ENCODE measurements around the gene DPH1. TPM values are rescaled to one million over a fixed set of nuclear protein-coding genes. Genes with fewer than 3 reads are reported as not detected.

The DPH1 gene
- total and polyA plus RNA-seq, 2 donors: 17.4 to 36.5 TPM

DNA sequence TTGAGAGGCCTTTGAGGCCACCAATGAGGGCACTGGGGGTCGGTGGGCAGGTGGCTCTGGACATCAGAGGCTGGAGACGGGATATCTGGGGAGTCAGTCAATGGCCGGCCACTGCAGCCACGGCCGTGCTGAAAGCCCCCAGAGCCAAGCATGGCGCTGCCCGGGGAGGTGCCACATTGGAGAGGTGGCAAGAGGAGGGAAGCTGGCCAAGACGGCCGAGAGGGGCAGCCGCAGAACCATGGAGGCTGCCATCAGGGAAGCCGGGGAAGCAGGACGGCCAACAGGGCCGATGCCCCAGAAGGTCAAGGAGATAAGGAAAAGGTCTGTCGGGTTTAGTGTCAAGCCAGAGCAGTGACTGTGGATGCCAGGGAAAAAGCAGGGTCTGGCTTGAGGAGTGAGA is 14.6 kb upstream of the DPH1 start:
- no peak for DNase-seq (ENCODE audit: extremely low spot score)
- no peak overlapping the region for H3K4me3 ChIP-seq (ENCODE audit: low read depth, low read length)
- 87% methylated on average over 14 of the region's 14 CpGs for WGBS
- H3K27ac ChIP-seq (ENCODE audit: low read depth): no peak overlapping the region
- no peaks in the 10 kb centered on the region for H3K36me3 ChIP-seq (ENCODE audit: insufficient read depth)
- no peaks in the 10 kb centered on the region for H3K4me1 ChIP-seq (ENCODE audit: insufficient read depth)

DNA sequence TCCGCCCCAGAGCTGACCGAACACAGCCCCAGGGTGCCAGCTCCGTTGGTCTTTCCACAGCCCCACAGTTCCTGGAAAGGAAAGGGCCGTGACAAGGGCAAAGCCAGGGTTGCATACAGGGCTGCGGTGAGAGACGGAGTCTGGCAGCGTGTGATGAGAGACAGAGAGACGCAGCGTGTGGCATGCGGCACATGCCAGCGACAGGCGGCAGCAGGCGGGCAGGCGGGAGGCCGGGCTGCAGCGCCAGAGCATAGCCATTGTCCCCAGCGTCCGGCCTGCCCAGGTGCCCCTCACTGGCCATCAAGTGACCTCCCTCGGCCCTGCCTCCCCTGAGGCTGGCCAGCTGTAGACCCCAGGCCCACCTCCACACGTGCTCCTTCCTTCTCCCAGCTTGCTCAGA is 13.5 kb upstream of the DPH1 start:
- no peak overlapping the region for H3K27ac ChIP-seq (ENCODE audit: low read depth)
- no peaks in the 10 kb centered on the region for H3K36me3 ChIP-seq (ENCODE audit: insufficient read depth)
- no peak overlapping the region for H3K4me3 ChIP-seq (ENCODE audit: low read depth, low read length)
- no peaks in the 10 kb centered on the region for H3K4me1 ChIP-seq (ENCODE audit: insufficient read depth)
- DNase-seq (ENCODE audit: extremely low spot score): no peak
- WGBS: 89% methylated on average over 20 of the region's 20 CpGs

DNA sequence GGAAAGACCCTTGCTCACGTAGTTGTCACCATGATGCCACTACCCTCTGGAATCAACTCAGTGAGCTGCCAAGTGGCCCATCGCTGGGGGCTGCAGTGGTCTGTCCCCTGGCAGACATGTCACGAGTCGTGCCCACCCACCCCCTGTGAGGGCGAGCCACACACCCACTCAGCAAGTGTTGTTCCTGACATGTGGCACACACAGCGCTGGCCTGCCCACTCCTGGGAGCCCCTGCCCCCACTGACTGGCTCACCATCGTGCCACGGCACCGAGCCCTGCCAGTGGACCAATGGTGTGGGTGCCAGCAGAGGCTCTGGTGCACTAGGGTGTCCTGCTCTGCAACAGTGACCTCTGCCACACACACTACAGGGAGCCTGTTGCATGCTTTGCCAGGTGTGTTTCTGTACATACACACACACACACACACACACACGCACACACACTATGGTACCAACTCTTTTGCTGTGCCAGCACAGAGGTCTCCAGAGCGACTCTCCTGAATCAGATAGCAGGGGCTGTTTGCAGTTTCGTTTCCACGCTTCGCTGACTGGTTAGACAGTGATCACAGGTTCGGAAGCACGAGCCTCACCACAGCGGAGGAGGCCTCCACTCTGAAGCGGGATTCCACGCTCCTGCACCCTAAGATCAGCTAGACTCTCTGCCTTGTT is 12.5 kb upstream of the DPH1 start:
- Histone ChIP-seq H3K4me3 (ENCODE audit: low read depth, low read length) (no peak overlapping the region), H3K36me3 (ENCODE audit: insufficient read depth) (no peaks in the 10 kb centered on the region), H3K4me1 (ENCODE audit: insufficient read depth) (no peaks in the 10 kb centered on the region), H3K27ac (ENCODE audit: low read depth) (no peak overlapping the region)
- DNase-seq (ENCODE audit: extremely low spot score): no peak
- 86% methylated on average over 19 of the region's 19 CpGs for WGBS

DNA sequence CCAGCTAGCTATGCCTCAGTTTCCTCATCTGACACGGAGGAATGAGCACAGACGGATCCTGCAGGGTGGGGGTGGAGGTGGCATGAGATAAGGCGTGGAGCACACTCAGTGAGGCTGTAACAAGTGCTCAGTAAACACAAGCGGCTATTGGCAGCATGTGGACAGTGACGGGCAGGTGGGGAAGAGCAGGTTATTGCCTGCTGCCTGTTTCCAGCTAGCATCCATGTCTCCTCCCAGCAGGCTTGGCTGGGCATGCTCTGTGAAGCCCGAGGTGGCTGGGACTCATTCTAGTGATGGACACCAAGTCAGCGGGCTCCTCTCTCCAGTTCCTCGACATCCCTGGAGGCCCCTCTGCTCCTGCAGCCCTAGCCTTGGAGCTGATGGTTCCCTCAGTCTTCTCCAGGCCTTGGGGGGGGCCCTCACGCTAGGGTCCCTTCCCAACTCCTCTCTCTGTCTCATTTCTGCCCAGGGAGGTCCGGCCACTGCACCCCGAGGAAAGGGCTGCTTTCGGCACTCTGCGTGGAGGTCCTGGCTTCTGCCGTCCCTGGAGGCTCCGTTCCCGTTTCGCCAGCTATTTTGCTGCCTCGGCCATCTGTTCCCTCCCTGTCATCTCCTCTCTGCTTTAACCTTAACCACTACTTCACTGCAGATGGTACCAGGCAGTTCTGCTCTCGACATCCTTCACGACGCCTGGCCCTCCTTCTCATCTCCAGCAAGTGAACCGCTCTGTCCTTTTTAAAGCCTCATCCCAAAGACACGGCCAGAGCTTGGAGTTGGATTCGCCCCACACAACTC is 11.0 kb upstream of the DPH1 start:
- no peak for DNase-seq (ENCODE audit: extremely low spot score)
- no peaks in the 10 kb centered on the region for H3K36me3 ChIP-seq (ENCODE audit: insufficient read depth)
- peaks cover 1% of the 10 kb centered on the region for H3K4me1 ChIP-seq (ENCODE audit: insufficient read depth)
- no peak overlapping the region for H3K27ac ChIP-seq (ENCODE audit: low read depth)
- H3K4me3 ChIP-seq (ENCODE audit: low read depth, low read length): no peak overlapping the region
- 74% methylated on average over 24 of the region's 24 CpGs for WGBS

DNA sequence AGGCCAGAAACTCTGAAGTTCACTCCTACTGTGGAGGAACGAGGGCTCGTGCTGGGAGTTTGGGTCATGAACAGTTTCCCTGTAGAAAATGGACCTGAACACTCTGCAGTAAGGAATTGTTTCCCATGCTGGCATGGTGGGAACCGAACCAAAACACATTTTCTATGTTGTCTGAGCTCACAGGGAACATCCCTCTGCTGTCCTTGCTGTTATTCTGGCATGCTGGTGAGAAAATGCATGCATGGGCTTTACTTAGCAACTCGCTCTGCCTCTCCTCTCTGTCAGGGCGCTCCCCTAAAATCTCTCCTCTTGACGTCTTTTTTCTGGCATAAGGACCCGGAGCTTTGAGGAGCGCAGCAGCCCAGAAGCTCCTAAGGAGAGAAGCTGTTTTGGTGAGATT is 10.2 kb upstream of the DPH1 start:
- H3K27ac ChIP-seq (ENCODE audit: low read depth): no peak overlapping the region
- DNase-seq (ENCODE audit: extremely low spot score): no peak
- H3K4me3 ChIP-seq (ENCODE audit: low read depth, low read length): no peak overlapping the region
- H3K4me1 ChIP-seq (ENCODE audit: insufficient read depth): peaks cover 1% of the 10 kb centered on the region
- no peaks in the 10 kb centered on the region for H3K36me3 ChIP-seq (ENCODE audit: insufficient read depth)
- 73% methylated on average over 8 of the region's 8 CpGs for WGBS

DNA sequence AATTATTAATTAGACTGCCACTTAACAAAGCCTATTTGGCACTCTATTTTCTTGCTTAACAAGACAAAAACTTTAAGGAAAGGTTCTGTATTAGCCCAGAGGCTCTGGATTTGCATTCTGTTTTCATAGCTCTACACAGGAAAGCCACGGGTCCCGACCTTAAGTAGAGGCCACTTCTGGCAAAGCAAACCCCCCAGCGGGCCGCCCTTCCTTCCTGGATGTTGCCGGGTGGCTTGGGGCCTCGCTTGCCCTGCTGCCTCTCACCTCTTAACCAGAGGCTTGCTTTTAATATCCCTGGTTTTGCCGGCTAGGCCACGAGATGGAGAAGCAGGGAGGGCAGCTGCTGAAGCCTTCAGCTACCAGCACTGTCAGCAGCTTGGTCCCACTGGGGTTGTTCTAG is 9.2 kb upstream of the DPH1 start:
- no peak for DNase-seq (ENCODE audit: extremely low spot score)
- Histone ChIP-seq H3K36me3 (ENCODE audit: insufficient read depth) (no peaks in the 10 kb centered on the region), H3K4me1 (ENCODE audit: insufficient read depth) (peaks cover 1% of the 10 kb centered on the region), H3K4me3 (ENCODE audit: low read depth, low read length) (no peak overlapping the region), H3K27ac (ENCODE audit: low read depth) (no peak overlapping the region)
- 63% methylated on average over 8 of the region's 8 CpGs for WGBS

DNA sequence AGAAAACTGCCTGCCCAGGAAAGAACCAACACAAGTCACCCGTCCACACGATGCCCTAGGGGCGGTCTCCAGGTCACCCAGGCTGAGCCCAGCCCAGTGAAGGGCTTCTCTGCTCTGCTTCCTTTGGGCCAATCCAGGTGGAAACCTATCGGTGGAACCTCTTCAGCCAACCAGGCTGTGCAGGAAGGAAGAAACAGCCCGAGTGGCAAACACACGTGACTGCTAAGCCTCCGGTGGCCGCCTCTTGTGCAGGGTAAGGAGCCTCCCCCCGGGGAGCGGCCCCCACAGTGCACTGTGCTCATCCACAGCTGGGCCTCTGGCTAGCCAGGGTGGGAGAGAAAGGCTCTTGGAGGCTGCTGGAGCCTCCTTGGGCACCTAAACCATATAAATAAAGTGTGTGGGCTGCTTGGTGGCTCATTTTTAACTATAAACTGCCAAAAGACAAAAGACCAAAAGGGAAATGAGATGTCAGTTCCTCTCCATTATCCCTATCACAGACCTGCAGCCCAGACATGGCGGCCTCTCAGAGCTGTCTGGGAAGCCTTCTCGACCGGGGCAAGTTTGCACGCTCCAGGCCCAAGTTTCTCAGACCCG is 7.2 kb upstream of the DPH1 start:
- H3K36me3 ChIP-seq (ENCODE audit: insufficient read depth): no peaks in the 10 kb centered on the region
- no peak for DNase-seq (ENCODE audit: extremely low spot score)
- H3K4me3 ChIP-seq (ENCODE audit: low read depth, low read length): no peak overlapping the region
- H3K4me1 ChIP-seq (ENCODE audit: insufficient read depth): peaks cover 1% of the 10 kb centered on the region
- H3K27ac ChIP-seq (ENCODE audit: low read depth): no peak overlapping the region
- WGBS: 80% methylated on average over 15 of the region's 15 CpGs

DNA sequence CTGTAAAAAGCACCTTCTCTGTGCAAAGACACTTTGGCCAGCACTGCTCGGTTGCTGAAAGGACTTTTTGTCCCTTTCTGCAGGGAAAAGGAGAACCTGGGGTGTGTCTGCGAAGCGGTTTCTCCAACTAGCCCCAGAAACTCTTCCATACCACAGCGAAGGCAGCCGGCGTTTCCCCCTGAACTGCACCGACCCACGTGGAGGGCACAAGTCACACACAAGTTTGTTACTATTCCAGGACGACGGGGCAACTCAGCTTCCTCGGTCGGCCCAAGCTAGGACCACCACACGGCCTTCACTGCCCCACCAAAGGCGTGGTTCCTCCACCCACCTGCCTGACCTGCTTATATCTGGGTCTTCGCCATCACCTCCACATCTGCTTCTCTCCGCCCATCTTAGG is 6.7 kb upstream of the DPH1 start:
- 53% methylated on average over 16 of the region's 16 CpGs for WGBS
- Histone ChIP-seq H3K36me3 (ENCODE audit: insufficient read depth) (no peaks in the 10 kb centered on the region), H3K4me1 (ENCODE audit: insufficient read depth) (peaks cover 1% of the 10 kb centered on the region), H3K4me3 (ENCODE audit: low read depth, low read length) (no peak overlapping the region), H3K27ac (ENCODE audit: low read depth) (no peak overlapping the region)
- no peak for DNase-seq (ENCODE audit: extremely low spot score)

DNA sequence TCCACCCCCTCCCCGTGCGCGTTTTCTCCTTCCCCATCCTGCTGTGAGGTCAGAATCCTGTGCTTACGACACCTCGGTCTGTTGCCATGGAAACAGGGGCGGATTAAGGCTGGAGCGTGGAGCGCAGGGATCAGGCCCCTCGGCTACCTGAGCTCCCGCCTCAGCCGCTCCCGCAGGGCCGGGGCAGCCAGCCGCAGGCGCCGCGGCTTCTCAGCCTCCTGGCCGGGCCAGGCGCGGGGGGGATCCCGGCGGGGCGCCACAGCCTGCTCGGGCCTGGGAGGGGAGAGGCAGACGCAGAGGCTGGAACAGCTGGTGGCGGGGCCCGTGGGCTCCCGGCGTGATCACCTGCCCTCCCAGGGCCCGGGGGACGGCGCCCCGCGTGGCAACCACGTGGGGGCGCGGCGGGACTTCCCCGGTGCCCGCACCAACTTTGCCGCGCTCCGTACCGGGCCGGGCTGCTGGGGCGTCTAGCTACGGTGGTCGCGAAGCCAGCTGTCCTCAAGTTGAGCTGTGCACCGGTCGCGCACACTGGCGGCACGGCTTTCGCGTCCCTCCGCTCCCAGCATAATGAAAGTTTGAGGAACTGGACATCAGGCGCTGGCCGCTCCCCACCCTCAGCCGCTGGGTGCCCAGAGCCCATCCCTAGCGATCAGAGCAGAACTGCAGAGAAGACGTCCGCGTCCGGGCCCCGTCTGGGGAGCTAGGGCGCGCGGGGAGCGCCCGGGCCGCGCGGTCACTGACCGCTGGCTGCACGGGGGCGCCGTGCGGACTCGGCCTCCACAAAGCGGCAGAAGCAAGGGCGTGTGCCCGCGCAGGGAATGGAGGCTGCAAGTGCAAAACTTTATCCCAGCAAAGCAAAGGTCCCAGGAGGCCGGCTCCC is 6.0 kb upstream of the DPH1 start:
- under 1% methylated on average over 85 of the region's 85 CpGs for WGBS
- Histone ChIP-seq H3K36me3 (ENCODE audit: insufficient read depth) (no peaks in the 10 kb centered on the region), H3K4me3 (ENCODE audit: low read depth, low read length) (peak overlapping the region; percentile 61), H3K4me1 (ENCODE audit: insufficient read depth) (peaks cover 1% of the 10 kb centered on the region), H3K27ac (ENCODE audit: low read depth) (no peak overlapping the region)
- DNase-seq (ENCODE audit: extremely low spot score): no peak

DNA sequence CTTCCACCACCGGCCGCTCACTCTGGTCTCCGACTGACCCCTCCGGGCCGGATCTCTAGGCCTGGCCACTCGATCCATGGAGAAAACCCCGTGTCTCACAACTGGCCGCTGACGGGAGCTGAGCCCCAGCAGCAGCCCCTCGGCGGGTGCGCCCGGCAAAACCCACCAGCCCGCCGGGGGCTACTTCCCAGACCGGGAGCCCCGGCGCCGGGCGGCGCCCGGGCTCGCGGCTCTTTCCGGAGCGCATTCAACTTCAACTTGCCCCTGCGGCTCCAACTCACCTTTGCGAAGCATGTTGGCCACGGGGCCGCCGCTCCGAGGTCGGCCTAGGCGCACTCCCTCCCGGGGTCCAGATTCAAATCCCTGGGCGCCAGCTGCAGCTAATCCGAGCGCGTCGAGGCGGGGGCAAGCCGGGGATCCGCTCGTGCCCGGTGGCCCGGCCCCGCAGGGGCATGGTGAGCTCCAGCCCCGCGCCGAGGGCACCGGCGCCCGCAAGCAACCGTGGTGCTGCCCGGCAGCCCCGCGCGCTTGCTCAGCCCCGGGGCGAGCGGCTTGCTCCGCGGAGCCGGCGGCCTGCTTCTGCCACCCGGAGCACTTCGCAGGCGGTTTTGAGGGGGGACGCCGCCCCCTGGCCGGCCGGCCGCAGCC is 5.3 kb upstream of the DPH1 start:
- DNase-seq (ENCODE audit: extremely low spot score): no peak
- under 1% methylated on average over 73 of the region's 73 CpGs for WGBS
- H3K36me3 ChIP-seq (ENCODE audit: insufficient read depth): no peaks in the 10 kb centered on the region
- H3K4me3 ChIP-seq (ENCODE audit: low read depth, low read length): peak overlapping the region; percentile 61
- no peak overlapping the region for H3K27ac ChIP-seq (ENCODE audit: low read depth)
- peaks cover 1% of the 10 kb centered on the region for H3K4me1 ChIP-seq (ENCODE audit: insufficient read depth)

DNA sequence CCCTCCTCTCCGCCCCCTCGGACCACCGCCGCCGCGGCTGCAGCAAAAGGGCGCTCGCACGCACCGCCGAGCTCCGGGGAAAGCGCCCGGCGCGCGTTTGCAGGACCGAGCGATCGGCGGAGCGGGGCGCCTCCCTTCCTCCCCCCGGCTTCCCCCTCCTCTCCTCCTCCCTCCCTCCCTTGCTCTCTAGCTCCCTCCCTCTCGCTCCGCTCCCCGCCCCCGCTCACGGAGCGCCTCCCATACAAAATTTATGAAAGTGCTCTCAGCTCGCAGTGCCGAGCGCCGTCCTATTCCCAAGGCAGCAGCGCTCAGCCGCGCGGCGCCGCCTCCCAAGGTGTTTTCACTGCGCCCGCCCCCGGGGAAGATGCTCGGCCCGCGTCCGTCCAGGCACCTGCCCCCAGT is 4.7 kb upstream of the DPH1 start, which contains the start of gene RTN4RL1:
TSS of gene RTN4RL1 (minus strand) at position 115 of the 402 bp plus-strand sequence. CDS start 469 bp downstream, outside the sequence.
- Histone ChIP-seq H3K4me3 (ENCODE audit: low read depth, low read length) (peak within 1 kb of the TSS; percentile 61), H3K27ac (ENCODE audit: low read depth) (peak within 1 kb of the TSS; percentile 28), H3K36me3 (ENCODE audit: insufficient read depth) (no peaks in the 10 kb centered on the region), H3K4me1 (ENCODE audit: insufficient read depth) (peaks cover 1% of the 10 kb centered on the region)
- DNase-seq (ENCODE audit: extremely low spot score): no peak
- WGBS: under 1% methylated on average over 47 of the region's 47 CpGs

DNA sequence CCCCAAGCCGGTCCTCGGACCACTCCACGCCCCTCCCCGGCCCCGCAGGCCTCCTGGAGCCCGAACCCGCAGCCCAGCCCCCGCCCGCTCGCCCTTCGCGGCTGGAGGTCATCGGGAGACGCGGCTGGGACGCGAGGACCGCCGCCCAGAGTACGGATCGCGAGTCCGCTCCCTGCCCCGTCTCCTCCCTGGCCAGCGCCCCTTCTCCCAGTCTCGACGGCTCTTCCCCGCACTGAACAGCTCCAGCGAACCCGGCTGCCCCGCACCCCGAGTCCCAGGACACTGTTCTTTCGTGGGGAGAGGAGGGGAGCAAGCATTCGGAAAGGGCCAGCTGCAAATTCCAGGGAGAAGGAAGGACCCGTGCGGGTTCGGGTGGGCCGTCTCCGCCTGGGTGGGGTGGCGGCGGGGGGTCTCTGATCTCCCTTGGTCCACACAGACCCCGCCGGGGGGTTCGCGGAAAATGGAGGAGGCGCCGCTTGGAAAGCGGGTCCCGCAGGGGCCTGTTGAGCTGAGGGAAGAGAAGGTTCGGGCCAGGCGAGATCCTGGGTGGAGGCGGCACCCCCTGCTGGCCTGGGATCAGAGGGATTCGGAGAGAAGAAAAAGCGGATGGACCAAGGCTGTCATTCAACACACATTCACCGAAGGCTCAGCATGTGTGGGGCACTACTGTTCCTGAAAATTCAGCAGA is 4.2 kb upstream of the DPH1 start:
- peak overlapping the region; percentile 28 for H3K27ac ChIP-seq (ENCODE audit: low read depth)
- peak overlapping the region; percentile 61 for H3K4me3 ChIP-seq (ENCODE audit: low read depth, low read length)
- H3K4me1 ChIP-seq (ENCODE audit: insufficient read depth): peaks cover 3% of the 10 kb centered on the region
- WGBS: under 1% methylated on average over 55 of the region's 55 CpGs
- no peaks in the 10 kb centered on the region for H3K36me3 ChIP-seq (ENCODE audit: insufficient read depth)
- DNase-seq (ENCODE audit: extremely low spot score): no peak
